ENCODE measurements around the gene HBD. TPM values are rescaled to one million over a fixed set of nuclear protein-coding genes. Genes with fewer than 3 reads are reported as not detected.
"Not testable (repeated sequence)": the region's sequence is repeated elsewhere in the genome, so short reads cannot be mapped to it uniquely, and the experiment has no call there.

Gene HBD
- total and polyA plus RNA-seq, 9 donors: 0.39 to 1.0 (median 0.58) TPM; not detected in 3

GRCh38 chr11:5253440-5253839 lies 19.2 kb upstream of the HBD start:
- not testable (repeated sequence) for H3K9me3 ChIP-seq (replicated peaks; ENCODE audit: control insufficient read depth, low read depth, low read length)

DNA sequence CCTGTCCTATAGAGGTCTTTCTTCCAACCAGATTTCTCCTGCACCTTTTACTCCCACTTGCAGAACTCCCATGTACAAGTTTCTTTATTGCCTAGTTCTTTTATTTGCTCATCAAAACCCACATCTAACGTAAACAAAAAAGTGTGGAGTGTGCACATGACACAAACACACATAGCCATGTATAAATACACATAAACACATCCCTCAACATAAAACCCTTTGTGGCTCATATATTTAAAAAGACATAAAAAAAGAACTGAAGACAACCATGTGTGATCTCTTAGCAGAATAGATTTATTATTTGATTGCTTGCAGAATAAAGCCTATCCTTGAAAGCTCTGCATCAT lies 18.6 kb upstream of the HBD start:
- no peaks in the 10 kb centered on the region for H3K27me3 ChIP-seq (ENCODE audit: control insufficient read depth, insufficient read depth, low read length)
- no peaks in the 10 kb centered on the region for H3K36me3 ChIP-seq (ENCODE audit: control insufficient read depth, insufficient read depth, low read length)
- H3K4me1 ChIP-seq (ENCODE audit: control insufficient read depth, insufficient read depth, low read length): no peaks in the 10 kb centered on the region
- no peak overlapping the region for H3K4me3 ChIP-seq (ENCODE audit: low read length)
- no CpG with 5 or more reads among the region's 1 CpG for WGBS (ENCODE audit: insufficient coverage)
- no peaks in the 10 kb centered on the region for H3K9me3 ChIP-seq (replicated peaks; ENCODE audit: control insufficient read depth, low read depth, low read length)
- H3K27ac ChIP-seq (ENCODE audit: low read length): no peak overlapping the region
- DNase-seq: no peak

More at GRCh38 chr11:5253440-5253839, 19.2 kb upstream of the HBD start:
- DNase-seq; H3K4me1 ChIP-seq (ENCODE audit: control insufficient read depth, insufficient read depth, low read length); H3K36me3 ChIP-seq (ENCODE audit: control insufficient read depth, insufficient read depth, low read length); H3K27ac ChIP-seq (ENCODE audit: low read length); H3K27me3 ChIP-seq (ENCODE audit: control insufficient read depth, insufficient read depth, low read length); H3K4me3 ChIP-seq (ENCODE audit: low read length): not testable (repeated sequence)
- WGBS (ENCODE audit: insufficient coverage): no CpG with 5 or more reads among the region's 5 CpGs

GRCh38 chr11:5252192-5252918 lies 18.1 kb upstream of the HBD start:
- H3K27me3 ChIP-seq (ENCODE audit: control insufficient read depth, insufficient read depth, low read length): no peaks in the 10 kb centered on the region
- no peaks in the 10 kb centered on the region for H3K36me3 ChIP-seq (ENCODE audit: control insufficient read depth, insufficient read depth, low read length)
- WGBS (ENCODE audit: insufficient coverage): 14% methylated on average over 4 of the region's 9 CpGs
- H3K4me1 ChIP-seq (ENCODE audit: control insufficient read depth, insufficient read depth, low read length): no peaks in the 10 kb centered on the region
- H3K27ac ChIP-seq (ENCODE audit: low read length): no peak overlapping the region
- H3K9me3 ChIP-seq (replicated peaks; ENCODE audit: control insufficient read depth, low read depth, low read length): no peaks in the 10 kb centered on the region
- DNase-seq: no peak
- no peak overlapping the region for H3K4me3 ChIP-seq (ENCODE audit: low read length)

GRCh38 chr11:5251746-5252145 lies 17.5 kb upstream of the HBD start:
- Histone ChIP-seq H3K27ac (ENCODE audit: low read length) (no peak overlapping the region), H3K36me3 (ENCODE audit: control insufficient read depth, insufficient read depth, low read length) (no peaks in the 10 kb centered on the region), H3K27me3 (ENCODE audit: control insufficient read depth, insufficient read depth, low read length) (no peaks in the 10 kb centered on the region), H3K4me1 (ENCODE audit: control insufficient read depth, insufficient read depth, low read length) (no peaks in the 10 kb centered on the region), H3K9me3 (replicated peaks; ENCODE audit: control insufficient read depth, low read depth, low read length) (no peaks in the 10 kb centered on the region), H3K4me3 (ENCODE audit: low read length) (no peak overlapping the region)
- no peak for DNase-seq
- WGBS (ENCODE audit: insufficient coverage): no CpG with 5 or more reads among the region's 2 CpGs

GRCh38 chr11:5250543-5251204 lies 16.4 kb upstream of the HBD start:
- H3K27ac ChIP-seq (ENCODE audit: low read length): no peak overlapping the region
- no peaks in the 10 kb centered on the region for H3K27me3 ChIP-seq (ENCODE audit: control insufficient read depth, insufficient read depth, low read length)
- WGBS (ENCODE audit: insufficient coverage): no CpG with 5 or more reads among the region's 4 CpGs
- H3K9me3 ChIP-seq (replicated peaks; ENCODE audit: control insufficient read depth, low read depth, low read length): no peaks in the 10 kb centered on the region
- H3K36me3 ChIP-seq (ENCODE audit: control insufficient read depth, insufficient read depth, low read length): no peaks in the 10 kb centered on the region
- H3K4me3 ChIP-seq (ENCODE audit: low read length): no peak overlapping the region
- no peaks in the 10 kb centered on the region for H3K4me1 ChIP-seq (ENCODE audit: control insufficient read depth, insufficient read depth, low read length)
- DNase-seq: no peak

DNA sequence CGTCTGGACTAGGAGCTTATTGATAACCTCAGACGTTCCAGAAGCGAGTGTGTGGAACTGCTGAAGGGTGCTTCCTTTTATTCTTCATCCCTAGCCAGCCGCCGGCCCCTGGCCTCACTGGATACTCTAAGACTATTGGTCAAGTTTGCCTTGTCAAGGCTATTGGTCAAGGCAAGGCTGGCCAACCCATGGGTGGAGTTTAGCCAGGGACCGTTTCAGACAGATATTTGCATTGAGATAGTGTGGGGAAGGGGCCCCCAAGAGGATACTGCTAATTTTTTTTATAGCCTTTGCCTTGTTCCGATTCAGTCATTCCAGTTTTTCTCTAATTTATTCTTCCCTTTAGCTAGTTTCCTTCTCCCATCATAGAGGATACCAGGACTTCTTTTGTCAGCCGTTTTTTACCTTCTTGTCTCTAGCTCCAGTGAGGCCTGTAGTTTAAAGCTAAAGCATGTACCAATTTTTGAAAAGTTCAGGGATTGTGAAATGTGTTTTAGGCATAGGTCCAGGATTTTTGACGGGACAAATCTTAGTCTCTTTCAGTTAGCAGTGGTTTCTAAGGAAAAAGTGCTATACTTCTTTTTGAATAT lies 15.6 kb upstream of the HBD start, which contains the start of gene HBG1:
Gene HBG1, minus strand, starts transcription at position 51 of the 590 bp plus-strand sequence. CDS start 53 bp downstream, outside the sequence.
- not testable (repeated sequence) for H3K27ac ChIP-seq (ENCODE audit: low read length); H3K27me3 ChIP-seq (ENCODE audit: control insufficient read depth, insufficient read depth, low read length); H3K4me1 ChIP-seq (ENCODE audit: control insufficient read depth, insufficient read depth, low read length); DNase-seq; H3K9me3 ChIP-seq (replicated peaks; ENCODE audit: control insufficient read depth, low read depth, low read length); H3K36me3 ChIP-seq (ENCODE audit: control insufficient read depth, insufficient read depth, low read length); H3K4me3 ChIP-seq (ENCODE audit: low read length)
- WGBS (ENCODE audit: insufficient coverage): no CpG with 5 or more reads among the region's 9 CpGs

- H3K9me3 ChIP-seq (replicated peaks; ENCODE audit: control insufficient read depth, low read depth, low read length); DNase-seq; H3K27me3 ChIP-seq (ENCODE audit: control insufficient read depth, insufficient read depth, low read length); H3K4me1 ChIP-seq (ENCODE audit: control insufficient read depth, insufficient read depth, low read length); H3K27ac ChIP-seq (ENCODE audit: low read length); H3K4me3 ChIP-seq (ENCODE audit: low read length); H3K36me3 ChIP-seq (ENCODE audit: control insufficient read depth, insufficient read depth, low read length): not testable (repeated sequence)
- no CpG with 5 or more reads among the region's 7 CpGs for WGBS (ENCODE audit: insufficient coverage)
These were observed 14.2 kb upstream of the HBD start for GRCh38 chr11:5248498-5248897.

DNA sequence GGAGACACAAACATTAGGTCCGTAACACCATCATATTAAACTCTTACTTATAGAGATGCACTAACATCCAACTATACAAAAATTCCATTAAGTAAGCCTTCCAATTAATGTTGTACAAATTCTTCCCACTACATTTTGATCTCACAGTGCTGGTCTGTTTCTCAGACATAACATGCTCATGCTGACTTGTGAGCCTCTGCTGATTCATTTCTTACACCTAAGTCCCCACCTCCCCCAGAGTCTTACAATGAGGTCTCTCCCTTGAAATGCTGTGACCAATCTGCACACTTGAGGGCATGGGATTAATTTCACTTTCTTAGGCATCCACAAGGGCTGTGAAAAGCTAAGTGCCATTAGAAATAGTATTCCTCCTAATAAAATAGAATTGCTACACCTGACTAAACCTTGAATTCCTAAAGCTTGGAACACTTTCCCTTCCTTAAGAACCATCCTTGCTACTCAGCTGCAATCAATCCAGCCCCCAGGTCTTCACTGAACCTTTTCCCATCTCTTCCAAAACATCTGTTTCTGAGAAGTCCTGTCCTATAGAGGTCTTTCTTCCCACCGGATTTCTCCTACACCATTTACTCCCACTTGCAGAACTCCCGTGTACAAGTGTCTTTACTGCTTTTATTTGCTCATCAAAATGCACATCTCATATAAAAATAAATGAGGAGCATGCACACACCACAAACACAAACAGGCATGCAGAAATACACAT lies 13.3 kb upstream of the HBD start:
- Histone ChIP-seq H3K27me3 (ENCODE audit: control insufficient read depth, insufficient read depth, low read length) (no peaks in the 10 kb centered on the region), H3K4me3 (ENCODE audit: low read length) (no peak overlapping the region), H3K9me3 (replicated peaks; ENCODE audit: control insufficient read depth, low read depth, low read length) (no peaks in the 10 kb centered on the region), H3K36me3 (ENCODE audit: control insufficient read depth, insufficient read depth, low read length) (no peaks in the 10 kb centered on the region), H3K4me1 (ENCODE audit: control insufficient read depth, insufficient read depth, low read length) (no peaks in the 10 kb centered on the region), H3K27ac (ENCODE audit: low read length) (no peak overlapping the region)
- no peak for DNase-seq
- 100% methylated on average over 1 of the region's 3 CpGs for WGBS (ENCODE audit: insufficient coverage)

DNA sequence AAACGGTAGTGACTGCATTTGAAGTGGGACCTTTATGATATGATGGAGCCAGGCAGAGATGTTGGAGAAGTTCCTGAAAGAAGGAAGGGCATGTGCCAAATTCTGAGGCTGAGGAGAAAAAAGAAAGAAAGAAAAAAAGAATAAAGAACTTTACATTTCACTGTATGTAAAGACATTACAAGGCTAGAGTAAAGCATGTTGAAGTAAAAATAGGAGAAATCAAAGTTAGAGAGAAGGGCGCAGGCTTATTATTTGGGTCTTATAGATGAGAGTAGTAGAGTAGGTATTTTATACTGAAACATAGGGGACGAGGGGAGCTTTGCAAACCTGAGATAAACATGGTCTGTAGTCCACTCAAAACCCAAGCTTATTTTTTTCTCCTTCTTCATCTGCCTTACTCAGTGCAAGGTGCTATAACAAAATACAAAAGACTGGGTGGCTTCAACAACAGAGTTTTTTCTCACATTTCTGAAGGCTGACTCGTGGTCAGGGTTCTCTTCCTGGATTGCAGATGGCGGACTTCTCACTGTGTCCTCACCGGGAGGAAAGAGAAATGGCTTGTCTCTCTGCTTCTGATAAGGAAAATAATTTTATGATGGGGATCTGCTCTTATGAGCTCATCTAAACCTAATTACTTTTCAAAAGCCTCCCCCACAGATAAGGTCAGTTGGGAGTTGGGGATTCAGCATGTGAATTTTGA lies 12.6 kb upstream of the HBD start:
- DNase-seq: no peak
- Histone ChIP-seq H3K4me1 (ENCODE audit: control insufficient read depth, insufficient read depth, low read length) (no peaks in the 10 kb centered on the region), H3K4me3 (ENCODE audit: low read length) (no peak overlapping the region), H3K36me3 (ENCODE audit: control insufficient read depth, insufficient read depth, low read length) (no peaks in the 10 kb centered on the region), H3K27me3 (ENCODE audit: control insufficient read depth, insufficient read depth, low read length) (no peaks in the 10 kb centered on the region), H3K27ac (ENCODE audit: low read length) (no peak overlapping the region), H3K9me3 (replicated peaks; ENCODE audit: control insufficient read depth, low read depth, low read length) (no peaks in the 10 kb centered on the region)
- 100% methylated on average over 1 of the region's 6 CpGs for WGBS (ENCODE audit: insufficient coverage)
